ENCODE results near the gene ADA.

Gene ADA

DNA sequence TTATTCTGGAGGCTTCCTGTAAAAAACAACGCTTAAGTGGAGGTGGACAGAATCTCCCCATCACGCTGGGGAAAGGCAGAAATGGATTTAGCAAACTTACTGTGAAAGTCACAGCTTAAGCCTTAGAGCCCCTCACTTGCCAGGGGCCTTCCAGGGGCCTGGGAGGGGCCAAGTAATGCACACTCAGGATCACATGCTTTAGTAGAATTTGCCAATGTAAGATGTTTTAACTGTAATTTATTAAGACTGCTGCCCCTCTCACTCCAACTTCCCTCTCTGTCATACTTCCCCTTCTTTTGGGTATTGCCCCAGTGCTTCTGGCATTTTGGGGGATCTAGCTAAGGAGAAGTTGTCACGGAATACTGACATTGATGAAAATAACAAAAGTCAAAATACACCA is 12.6 kb upstream of the ADA start:
- Histone ChIP-seq H2BK120ac (ENCODE audit: low read depth, low read length) (no peak overlapping the region), H3K18ac (ENCODE audit: low read length) (no peak overlapping the region), H3K36me3 (replicated peaks in 1 of 2; ENCODE audit: control insufficient read depth in 2 of 2, insufficient read depth in 2 of 2, low read length in 2 of 2) (no peaks in the 10 kb centered on the region), H3K27ac (replicated peaks; ENCODE audit: low read length) (no peak overlapping the region), H3K9ac (ENCODE audit: low read depth, low read length, poor library complexity) (no peak overlapping the region), H3K79me1 (ENCODE audit: low read depth, low read length) (no peaks in the 10 kb centered on the region), H2AFZ (ENCODE audit: low read length) (no peak overlapping the region), H2BK5ac (ENCODE audit: low read length) (no peak overlapping the region), H4K91ac (ENCODE audit: low read depth, low read length, poor library complexity) (no peak overlapping the region), H3K4me3 (ENCODE audit: low read length in 2 of 2) (no peak overlapping the region), H3K14ac (ENCODE audit: low read length) (no peak overlapping the region), H3K27me3 (ENCODE audit: control insufficient read depth in 3 of 3, insufficient read depth in 3 of 3, low read depth in 1 of 3, low read length in 3 of 3) (peaks cover 0 to 6% (median 0%) of the 10 kb centered on the region in 3 experiments), H2BK15ac (ENCODE audit: low read length) (no peak overlapping the region), H3K23ac (ENCODE audit: low read depth, low read length, poor library complexity) (no peak overlapping the region), H2BK12ac (ENCODE audit: low read length) (no peak overlapping the region), H4K8ac (ENCODE audit: low read depth, low read length) (no peak overlapping the region), H3K9me3 (replicated peaks in 1 of 2; ENCODE audit: control insufficient read depth in 2 of 2, insufficient read depth in 1 of 2, low read depth in 1 of 2, low read length in 2 of 2) (peaks cover 3 to 4% of the 10 kb centered on the region in 2 donors), H3K4ac (ENCODE audit: low read length) (no peak overlapping the region), H3K4me1 (ENCODE audit: control insufficient read depth in 2 of 2, insufficient read depth in 1 of 2, low read depth in 1 of 2, low read length in 2 of 2) (peaks cover 0 to 5% of the 10 kb centered on the region in 2 donors), H3K4me2 (ENCODE audit: insufficient read depth, low read length, poor library complexity, severe bottlenecking) (no peak overlapping the region), H2AK5ac (ENCODE audit: low read depth, low read length) (no peak overlapping the region)
- no CpG with 5 or more reads among the region's 3 CpGs for WGBS, 2 donors (ENCODE audit: extremely low coverage in 2 of 2, insufficient read length in 2 of 2, insufficient replicate concordance in 1 of 2)
- DNase-seq (ENCODE audit: low spot score), result no peak

DNA sequence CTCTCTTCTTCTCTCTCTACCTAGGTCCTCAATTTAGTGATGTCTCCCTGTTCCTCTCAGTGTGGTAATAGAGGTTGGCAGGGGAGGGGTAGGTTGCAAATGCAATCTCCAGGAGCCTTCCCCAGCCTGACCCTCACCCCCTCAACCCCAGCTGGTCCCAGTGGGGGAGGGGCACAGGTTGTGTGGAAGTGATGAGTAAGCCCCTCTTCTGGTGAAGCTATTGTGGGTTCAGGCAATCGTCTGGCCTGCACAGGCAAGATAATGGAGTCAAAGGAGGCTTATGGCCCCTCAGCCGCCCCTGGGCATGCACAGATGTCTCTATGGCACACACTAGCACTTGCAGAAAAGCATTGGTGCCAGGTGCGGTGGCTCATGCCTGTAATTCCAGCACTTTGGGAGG is 10.8 kb upstream of the ADA start:
- Histone ChIP-seq H3K4ac (ENCODE audit: low read length) (no peak overlapping the region), H3K9me3 (replicated peaks in 1 of 2; ENCODE audit: control insufficient read depth in 2 of 2, insufficient read depth in 1 of 2, low read depth in 1 of 2, low read length in 2 of 2) (peaks cover 3 to 4% of the 10 kb centered on the region in 2 donors), H2AK5ac (ENCODE audit: low read depth, low read length) (peak overlapping the region; percentile 7), H3K9ac (ENCODE audit: low read depth, low read length, poor library complexity) (no peak overlapping the region), H2BK5ac (ENCODE audit: low read length) (no peak overlapping the region), H3K27me3 (ENCODE audit: control insufficient read depth in 3 of 3, insufficient read depth in 3 of 3, low read depth in 1 of 3, low read length in 3 of 3) (peaks cover 0 to 6% (median 0%) of the 10 kb centered on the region in 3 experiments), H3K18ac (ENCODE audit: low read length) (peak overlapping the region; percentile 71), H2BK15ac (ENCODE audit: low read length) (peak overlapping the region; percentile 58), H3K4me1 (ENCODE audit: control insufficient read depth in 2 of 2, insufficient read depth in 1 of 2, low read depth in 1 of 2, low read length in 2 of 2) (peaks cover 0 to 5% of the 10 kb centered on the region in 2 donors), H2BK120ac (ENCODE audit: low read depth, low read length) (no peak overlapping the region), H2BK12ac (ENCODE audit: low read length) (peak overlapping the region; percentile 58), H4K91ac (ENCODE audit: low read depth, low read length, poor library complexity) (no peak overlapping the region), H3K27ac (replicated peaks; ENCODE audit: low read length) (no peak overlapping the region), H3K36me3 (replicated peaks in 1 of 2; ENCODE audit: control insufficient read depth in 2 of 2, insufficient read depth in 2 of 2, low read length in 2 of 2) (no peaks in the 10 kb centered on the region), H3K4me2 (ENCODE audit: insufficient read depth, low read length, poor library complexity, severe bottlenecking) (no peak overlapping the region), H3K14ac (ENCODE audit: low read length) (peak overlapping the region; percentile 99), H3K23ac (ENCODE audit: low read depth, low read length, poor library complexity) (no peak overlapping the region), H2AFZ (ENCODE audit: low read length) (no peak overlapping the region), H4K8ac (ENCODE audit: low read depth, low read length) (peak overlapping the region; percentile 43), H3K4me3 (ENCODE audit: low read length in 2 of 2) (no peak overlapping the region), H3K79me1 (ENCODE audit: low read depth, low read length) (no peaks in the 10 kb centered on the region)
- WGBS, 2 donors (ENCODE audit: extremely low coverage in 2 of 2, insufficient read length in 2 of 2, insufficient replicate concordance in 1 of 2), result no CpG with 5 or more reads among the region's 3 CpGs
- no peak for DNase-seq (ENCODE audit: low spot score)

DNA sequence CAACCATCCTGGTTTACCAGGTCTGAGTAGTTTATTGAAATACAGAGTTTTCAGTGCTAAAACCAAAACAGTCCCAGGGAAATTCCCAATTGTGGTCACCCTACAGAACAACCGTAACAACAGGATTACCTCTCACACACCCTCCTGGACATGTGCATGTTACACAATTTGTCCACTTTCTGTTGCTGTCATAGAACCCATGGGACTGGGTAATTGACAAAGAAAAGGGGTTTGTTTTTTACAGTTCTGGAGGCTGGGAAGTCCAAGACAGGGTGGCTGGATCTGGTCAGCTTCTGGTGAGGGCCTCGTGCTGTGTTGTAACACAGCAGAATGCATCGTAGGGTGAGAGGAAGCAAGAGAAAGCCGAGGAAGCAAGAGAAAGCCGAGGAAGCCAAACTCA is 9.1 kb upstream of the ADA start:
- H2AK5ac ChIP-seq (ENCODE audit: low read depth, low read length), result no peak overlapping the region
- no peak overlapping the region for H3K27ac ChIP-seq (replicated peaks; ENCODE audit: low read length)
- H2BK12ac ChIP-seq (ENCODE audit: low read length), result no peak overlapping the region

GRCh38 chr20:44659931-44660330 is 8.4 kb upstream of the ADA start:
- no peak for DNase-seq (ENCODE audit: low spot score)
- H3K9ac ChIP-seq (ENCODE audit: low read depth, low read length, poor library complexity), result no peak overlapping the region
- H3K36me3 ChIP-seq (replicated peaks in 1 of 2; ENCODE audit: control insufficient read depth in 2 of 2, insufficient read depth in 2 of 2, low read length in 2 of 2), result no peaks in the 10 kb centered on the region
- no peak overlapping the region for H3K4me3 ChIP-seq (ENCODE audit: low read length in 2 of 2)
- H2BK5ac ChIP-seq (ENCODE audit: low read length), result no peak overlapping the region
- no peak overlapping the region for H2BK12ac ChIP-seq (ENCODE audit: low read length)
- no peak overlapping the region for H3K4ac ChIP-seq (ENCODE audit: low read length)
- H4K8ac ChIP-seq (ENCODE audit: low read depth, low read length), result no peak overlapping the region
- H4K91ac ChIP-seq (ENCODE audit: low read depth, low read length, poor library complexity), result no peak overlapping the region
- no peak overlapping the region for H2AK5ac ChIP-seq (ENCODE audit: low read depth, low read length)
- no peak overlapping the region for H2BK120ac ChIP-seq (ENCODE audit: low read depth, low read length)
- H2AFZ ChIP-seq (ENCODE audit: low read length), result no peak overlapping the region
- H3K27ac ChIP-seq (replicated peaks; ENCODE audit: low read length), result no peak overlapping the region
- no peak overlapping the region for H2BK15ac ChIP-seq (ENCODE audit: low read length)
- H3K27me3 ChIP-seq (ENCODE audit: control insufficient read depth in 3 of 3, insufficient read depth in 3 of 3, low read depth in 1 of 3, low read length in 3 of 3), result peaks cover 0 to 6% (median 0%) of the 10 kb centered on the region in 3 experiments
- H3K18ac ChIP-seq (ENCODE audit: low read length), result peak overlapping the region; percentile 52
- no peak overlapping the region for H3K23ac ChIP-seq (ENCODE audit: low read depth, low read length, poor library complexity)
- H3K14ac ChIP-seq (ENCODE audit: low read length), result no peak overlapping the region
- peaks cover 5 to 11% of the 10 kb centered on the region in 2 donors for H3K4me1 ChIP-seq (ENCODE audit: control insufficient read depth in 2 of 2, insufficient read depth in 1 of 2, low read depth in 1 of 2, low read length in 2 of 2)
- H3K79me1 ChIP-seq (ENCODE audit: low read depth, low read length), result no peaks in the 10 kb centered on the region
- no peak overlapping the region for H3K4me2 ChIP-seq (ENCODE audit: insufficient read depth, low read length, poor library complexity, severe bottlenecking)
- WGBS, 2 donors (ENCODE audit: extremely low coverage in 2 of 2, insufficient read length in 2 of 2, insufficient replicate concordance in 1 of 2), result no CpG with 5 or more reads among the region's 2 CpGs
- H3K9me3 ChIP-seq (replicated peaks in 1 of 2; ENCODE audit: control insufficient read depth in 2 of 2, insufficient read depth in 1 of 2, low read depth in 1 of 2, low read length in 2 of 2), result peaks cover 3 to 4% of the 10 kb centered on the region in 2 donors

More for the DNA sequence above, 9.1 kb upstream of the ADA start:
- DNase-seq (ENCODE audit: low spot score), result no peak
- Histone ChIP-seq H4K91ac (ENCODE audit: low read depth, low read length, poor library complexity) (no peak overlapping the region), H3K27me3 (ENCODE audit: control insufficient read depth in 3 of 3, insufficient read depth in 3 of 3, low read depth in 1 of 3, low read length in 3 of 3) (peaks cover 0 to 6% (median 0%) of the 10 kb centered on the region in 3 experiments), H3K4me1 (ENCODE audit: control insufficient read depth in 2 of 2, insufficient read depth in 1 of 2, low read depth in 1 of 2, low read length in 2 of 2) (peaks cover 5 to 11% of the 10 kb centered on the region in 2 donors), H3K79me1 (ENCODE audit: low read depth, low read length) (no peaks in the 10 kb centered on the region), H3K4ac (ENCODE audit: low read length) (no peak overlapping the region), H3K18ac (ENCODE audit: low read length) (no peak overlapping the region), H3K14ac (ENCODE audit: low read length) (no peak overlapping the region), H3K4me3 (ENCODE audit: low read length in 2 of 2) (no peak overlapping the region), H3K23ac (ENCODE audit: low read depth, low read length, poor library complexity) (no peak overlapping the region), H2BK5ac (ENCODE audit: low read length) (no peak overlapping the region), H2BK120ac (ENCODE audit: low read depth, low read length) (no peak overlapping the region), H3K4me2 (ENCODE audit: insufficient read depth, low read length, poor library complexity, severe bottlenecking) (no peak overlapping the region), H2BK15ac (ENCODE audit: low read length) (no peak overlapping the region), H3K9ac (ENCODE audit: low read depth, low read length, poor library complexity) (no peak overlapping the region), H4K8ac (ENCODE audit: low read depth, low read length) (no peak overlapping the region), H2AFZ (ENCODE audit: low read length) (no peak overlapping the region), H3K36me3 (replicated peaks in 1 of 2; ENCODE audit: control insufficient read depth in 2 of 2, insufficient read depth in 2 of 2, low read length in 2 of 2) (no peaks in the 10 kb centered on the region), H3K9me3 (replicated peaks in 1 of 2; ENCODE audit: control insufficient read depth in 2 of 2, insufficient read depth in 1 of 2, low read depth in 1 of 2, low read length in 2 of 2) (peaks cover 3 to 4% of the 10 kb centered on the region in 2 donors)
- WGBS, 2 donors (ENCODE audit: extremely low coverage in 2 of 2, insufficient read length in 2 of 2, insufficient replicate concordance in 1 of 2), result no CpG with 5 or more reads among the region's 5 CpGs

Measured in neuronal stem cell (in vitro differentiated cells).